GM06990 (cell line): ENCODE data around the gene DNAJC30.
A peak's percentile ranks its signal among the peaks of the same experiment; 100 is the strongest.
"Not testable (repeated sequence)": the region's sequence is repeated elsewhere in the genome, so short reads cannot be mapped to it uniquely, and the experiment has no call there.

Experiments
- DNase-seq: peaks from one replicate; pipeline ENCODE4 v3.0.0-alpha.2; 2011; ENCODE audit not compliant: insufficient read length; ENCODE audit errors: extremely low read depth
- H3K27me3 ChIP-seq: replicated peaks from 2 replicates; pipeline ENCODE4 v1.6.0; 2011; ENCODE audit warnings: low read length; ENCODE audit not compliant: control insufficient read depth, insufficient read depth
- H3K36me3 ChIP-seq: 2 replicates; pipeline ENCODE4 v1.5.1; 2011; ENCODE audit warnings: low read length; ENCODE audit not compliant: control insufficient read depth, insufficient read depth
- H3K4me3 ChIP-seq: replicated peaks from 2 replicates; pipeline ENCODE4 v1.5.1; 2011; ENCODE audit warnings: low read depth, mild to moderate bottlenecking, control low read depth, low read length
- CTCF ChIP-seq: IDR thresholded peaks from 2 replicates; pipeline ENCODE4 v1.5.1; 2011; ENCODE audit warnings: low read length, control low read depth, mild to moderate bottlenecking, inconsistent platforms; ENCODE audit not compliant: insufficient read depth, poor library complexity, severe bottlenecking

The DNAJC30 gene

GRCh38 chr7:73668103-73668885, 15.0 kb downstream of the DNAJC30 start:
- no peaks in the 10 kb centered on the region for H3K27me3 ChIP-seq
- H3K36me3 ChIP-seq = no peaks in the 10 kb centered on the region
- TF ChIP-seq CTCF = no peak
- H3K4me3 ChIP-seq = peak overlapping the region; percentile 50
- no peak for DNase-seq

DNA sequence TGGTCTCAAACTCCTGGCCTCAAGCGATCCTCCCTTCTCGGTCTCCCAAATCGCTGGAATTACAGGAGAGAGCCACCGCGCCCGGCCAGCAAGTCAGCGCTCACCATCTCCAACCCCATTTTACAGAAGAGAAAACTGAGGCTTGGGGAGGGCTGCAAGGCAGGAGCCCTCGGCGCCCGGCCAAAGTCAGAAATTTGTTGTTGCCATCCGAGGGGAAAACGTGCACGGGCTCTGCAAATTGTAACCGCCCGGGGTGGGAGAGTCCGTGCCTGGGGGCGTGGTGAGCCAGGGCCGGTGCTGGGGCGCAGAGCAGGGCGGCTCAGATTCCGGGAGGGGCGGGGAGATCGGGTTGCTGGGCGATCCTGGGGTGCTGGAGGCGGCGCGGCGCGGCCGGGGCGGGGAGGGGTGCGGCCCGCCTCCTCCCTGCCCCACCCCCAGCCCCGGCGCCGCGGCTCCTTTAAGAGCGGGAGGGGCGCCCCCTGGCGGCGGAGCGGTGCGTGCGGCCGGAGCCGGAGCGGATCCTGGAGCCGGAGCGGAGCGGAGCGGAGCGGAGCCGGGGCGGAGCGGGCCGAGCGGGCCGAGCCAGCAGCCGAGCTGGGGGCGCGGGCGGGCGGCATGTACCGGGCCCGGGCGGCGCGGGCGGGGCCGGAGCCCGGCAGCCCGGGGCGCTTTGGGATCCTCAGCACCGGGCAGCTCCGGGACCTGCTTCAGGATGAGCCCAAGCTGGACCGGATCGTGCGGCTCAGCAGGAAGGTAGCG, 15.7 kb downstream of the DNAJC30 start, which contains the start of gene VPS37D:
TSS of gene VPS37D (plus strand) at position 488 of the 759 bp plus-strand sequence. CDS start at position 616, 128 bp downstream.
- no peaks in the 10 kb centered on the region for H3K36me3 ChIP-seq
- peak within 1 kb of the TSS; percentile 55 for H3K4me3 ChIP-seq
- no peaks in the 10 kb centered on the region for H3K27me3 ChIP-seq
- peak; percentile 90 for DNase-seq
- peak; percentile 48 for TF ChIP-seq CTCF

DNA sequence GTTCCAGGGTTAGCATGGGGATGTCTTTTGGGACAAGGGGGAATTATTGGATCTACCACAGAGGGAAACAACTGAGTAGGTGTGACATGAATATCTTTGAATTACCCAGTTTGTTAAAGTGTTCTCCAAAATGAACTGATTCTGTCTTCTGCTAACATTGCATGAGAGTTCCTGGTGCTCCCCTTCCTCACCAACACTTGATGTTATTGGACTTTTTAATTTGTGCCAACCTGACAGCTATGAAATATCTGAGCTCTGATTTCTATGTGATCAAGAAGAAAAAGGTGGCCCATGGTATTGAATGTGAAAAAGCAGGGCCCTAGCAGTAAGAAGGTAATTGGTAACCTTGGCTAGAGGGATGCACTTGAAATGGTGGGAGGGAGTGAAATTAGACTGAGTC, 20.2 kb downstream of the DNAJC30 start:
- Histone ChIP-seq H3K4me3 (no peak overlapping the region), H3K36me3 (no peaks in the 10 kb centered on the region), H3K27me3 (no peaks in the 10 kb centered on the region)
- TF ChIP-seq CTCF = no peak
- DNase-seq = no peak

DNA sequence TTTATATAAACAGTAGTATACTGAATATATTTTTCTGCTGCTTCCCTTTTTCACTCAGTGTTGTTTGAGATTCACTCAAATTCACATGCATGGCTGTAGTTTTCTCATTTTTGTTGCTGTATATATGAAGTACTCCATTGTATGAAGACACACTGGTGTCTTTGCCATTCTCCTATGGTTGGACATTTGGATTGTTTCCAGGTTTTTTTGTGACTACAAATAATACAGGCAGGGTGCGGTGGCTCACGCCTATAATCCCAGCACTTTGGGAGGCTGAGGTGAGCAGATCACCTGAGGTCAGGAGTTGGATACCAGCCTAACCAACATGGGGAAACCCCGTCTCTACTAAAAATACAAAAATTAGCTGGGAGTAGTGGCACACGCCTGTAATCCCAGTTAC, 22.7 kb downstream of the DNAJC30 start:
- H3K27me3 ChIP-seq, DNase-seq, H3K4me3 ChIP-seq, H3K36me3 ChIP-seq: not testable (repeated sequence)

GRCh38 chr7:73659983-73660382, 23.3 kb downstream of the DNAJC30 start:
- H3K27me3 ChIP-seq = no peaks in the 10 kb centered on the region
- no peak overlapping the region for H3K4me3 ChIP-seq
- no peak for DNase-seq
- no peak for TF ChIP-seq CTCF
- H3K36me3 ChIP-seq = no peaks in the 10 kb centered on the region

GRCh38 chr7:73655309-73655708, 27.9 kb downstream of the DNAJC30 start:
- not testable (repeated sequence) for H3K27me3 ChIP-seq, H3K36me3 ChIP-seq, H3K4me3 ChIP-seq, DNase-seq
